ENCODE measurements around the gene SGPP2. TPM values are rescaled to one million over a fixed set of nuclear protein-coding genes. Genes with fewer than 3 reads are reported as not detected.

Gene SGPP2
- total and polyA plus RNA-seq, 2 experiments from 2014 or later, result 0.08 TPM; not detected in 1

- TF ChIP-seq REST (IDR thresholded peaks at IDR 0.05; ENCODE audit: unreplicated experiment) (no peak), POLR2AphosphoS5 (IDR thresholded peaks at IDR 0.05; ENCODE audit: low read depth) (no peak), ETS1 (IDR thresholded peaks at IDR 0.05) (no peak), JUNB (IDR thresholded peaks at IDR 0.05; ENCODE audit: unreplicated experiment) (no peak), EZH2phosphoT487 (IDR thresholded peaks at IDR 0.05; ENCODE audit: unreplicated experiment) (no peak), EZH2 (IDR thresholded peaks at IDR 0.05; ENCODE audit: low read depth, unreplicated experiment) (no peak), ZNF114 (CRISPR knock-in tag; IDR thresholded peaks at IDR 0.05) (no peak), NANOG (IDR thresholded peaks at IDR 0.05; ENCODE audit: borderline replicate concordance) (no peak), ZNF331 (CRISPR knock-in tag; IDR thresholded peaks at IDR 0.05; ENCODE audit: low read depth) (no peak), CREB1 (CRISPR knock-in tag; IDR thresholded peaks at IDR 0.05; ENCODE audit: low read depth) (no peak)
- TF ChIP-seq, protein P1, sequence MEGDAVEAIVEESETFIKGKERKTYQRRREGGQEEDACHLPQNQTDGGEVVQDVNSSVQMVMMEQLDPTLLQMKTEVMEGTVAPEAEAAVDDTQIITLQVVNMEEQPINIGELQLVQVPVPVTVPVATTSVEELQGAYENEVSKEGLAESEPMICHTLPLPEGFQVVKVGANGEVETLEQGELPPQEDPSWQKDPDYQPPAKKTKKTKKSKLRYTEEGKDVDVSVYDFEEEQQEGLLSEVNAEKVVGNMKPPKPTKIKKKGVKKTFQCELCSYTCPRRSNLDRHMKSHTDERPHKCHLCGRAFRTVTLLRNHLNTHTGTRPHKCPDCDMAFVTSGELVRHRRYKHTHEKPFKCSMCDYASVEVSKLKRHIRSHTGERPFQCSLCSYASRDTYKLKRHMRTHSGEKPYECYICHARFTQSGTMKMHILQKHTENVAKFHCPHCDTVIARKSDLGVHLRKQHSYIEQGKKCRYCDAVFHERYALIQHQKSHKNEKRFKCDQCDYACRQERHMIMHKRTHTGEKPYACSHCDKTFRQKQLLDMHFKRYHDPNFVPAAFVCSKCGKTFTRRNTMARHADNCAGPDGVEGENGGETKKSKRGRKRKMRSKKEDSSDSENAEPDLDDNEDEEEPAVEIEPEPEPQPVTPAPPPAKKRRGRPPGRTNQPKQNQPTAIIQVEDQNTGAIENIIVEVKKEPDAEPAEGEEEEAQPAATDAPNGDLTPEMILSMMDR (conservative IDR thresholded peaks at IDR 0.05; ENCODE audit: low read depth in 2 of 2), result no peak
Measured at GRCh38 chr2:222480497-222480896, 56.2 kb downstream of the SGPP2 start (continued).

DNA sequence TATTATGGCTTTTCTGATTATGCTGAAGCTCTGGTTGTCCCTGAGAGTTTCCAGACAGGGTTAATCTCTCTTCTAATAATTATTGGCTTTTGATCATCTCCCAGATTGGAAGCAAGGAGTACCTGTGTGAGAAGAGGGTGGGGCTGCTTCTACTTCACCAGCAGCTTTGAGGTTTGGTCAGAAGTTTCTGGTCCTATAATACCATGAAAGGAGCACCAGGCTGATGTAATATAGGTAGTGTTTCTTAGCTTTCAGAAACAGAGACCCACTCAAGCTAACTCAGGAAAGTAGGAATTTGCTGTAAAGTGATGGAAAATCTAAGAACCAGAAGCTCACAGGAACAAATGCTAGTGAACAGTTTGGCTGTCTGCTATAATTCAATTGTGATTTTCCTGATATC, 57.6 kb downstream of the SGPP2 start:
- no peak for ATAC-seq
- H3K9me3 Mint-ChIP-seq, result no peaks in the 10 kb centered on the region

More for the DNA sequence above, 57.6 kb downstream of the SGPP2 start:
- no peaks in the 10 kb centered on the region for H3K9me2 ChIP-seq (ENCODE audit: insufficient read depth)
- H3K27ac ChIP-seq (ENCODE audit: low read depth), result no peak overlapping the region
- no peaks in the 10 kb centered on the region for H3K36me3 Mint-ChIP-seq (ENCODE audit: low read depth)
- H3K36me3 ChIP-seq (ENCODE audit: insufficient read depth), result no peaks in the 10 kb centered on the region
- H2AFZ ChIP-seq, result no peak overlapping the region
- no peak overlapping the region for H3K4me2 ChIP-seq
- no peaks in the 10 kb centered on the region for H4K20me1 ChIP-seq (replicated peaks; ENCODE audit: insufficient read depth)
- no peaks in the 10 kb centered on the region for H3K79me2 ChIP-seq (replicated peaks; ENCODE audit: insufficient read depth)
- no peak overlapping the region for H3K4me3 ChIP-seq
- H3K27me3 ChIP-seq (ENCODE audit: insufficient read depth), result peaks cover 52% of the 10 kb centered on the region
- H3K4me3 Mint-ChIP-seq, result no peak overlapping the region
- no peak for DNase-seq (ENCODE audit: low spot score)
- peaks cover 10% of the 10 kb centered on the region for H3K4me1 Mint-ChIP-seq
- H3K4me1 ChIP-seq (ENCODE audit: insufficient read depth), result peaks cover 4% of the 10 kb centered on the region; the same call in 1 of the 2 replicates
- peaks cover 8% of the 10 kb centered on the region for H3K27me3 Mint-ChIP-seq (ENCODE audit: insufficient read depth, low read depth, poor library complexity)
- H3F3A ChIP-seq (replicated peaks; ENCODE audit: low read depth), result no peaks in the 10 kb centered on the region
- no peak for TF ChIP-seq ZNF114 (CRISPR knock-in tag; IDR thresholded peaks at IDR 0.05)
- no peak for TF ChIP-seq ETS1 (IDR thresholded peaks at IDR 0.05)
- no peak for TF ChIP-seq POLR2AphosphoS5 (IDR thresholded peaks at IDR 0.05; ENCODE audit: low read depth)
- TF ChIP-seq REST (IDR thresholded peaks at IDR 0.05; ENCODE audit: unreplicated experiment), result no peak
- no peak for TF ChIP-seq EZH2phosphoT487 (IDR thresholded peaks at IDR 0.05; ENCODE audit: unreplicated experiment)
- TF ChIP-seq, protein P1 (conservative IDR thresholded peaks at IDR 0.05; ENCODE audit: low read depth in 2 of 2), result no peak
- H3K27ac Mint-ChIP-seq, result no peak overlapping the region
